OCI-LY1 (cell line): Measurements from ENCODE around the gene HSDL1.

Source experiments
- H2AFZ ChIP-seq: fragments of 200-600 bp; sonication (generic), shearing (Covaris generic); 2 replicates; pipeline ENCODE4 v1.6.0; 2014; ENCODE audit warnings: antibody characterized with exemption, mild to moderate bottlenecking, low read length
- H3F3A ChIP-seq: fragments of 200-600 bp; sonication (generic), shearing (Covaris generic); 2 replicates; pipeline ENCODE4 v1.6.0; 2014; ENCODE audit warnings: mild to moderate bottlenecking, antibody characterized with exemption, low read length, moderate library complexity; ENCODE audit not compliant: insufficient read depth
- H3K27ac ChIP-seq: fragments of 200-600 bp; sonication (generic); 2 replicates; pipeline ENCODE4 v1.5.1; 2014; ENCODE audit warnings: low read length, mixed run types, mild to moderate bottlenecking, low read depth; ENCODE audit not compliant: poor library complexity, severe bottlenecking
- H3K27me3 ChIP-seq: fragments of 200-600 bp; sonication (generic); 2 replicates; pipeline ENCODE4 v1.6.0; 2014; ENCODE audit warnings: antibody characterized with exemption, mild to moderate bottlenecking, low read length, moderate library complexity; ENCODE audit not compliant: insufficient read depth
- H3K36me3 ChIP-seq: fragments of 200-600 bp; sonication (generic); 2 replicates; pipeline ENCODE4 v1.6.1; 2014; ENCODE audit warnings: mild to moderate bottlenecking, antibody characterized with exemption, low read length, moderate library complexity, mixed read lengths; ENCODE audit not compliant: insufficient read depth
- H3K4me1 ChIP-seq: fragments of 200-600 bp; sonication (generic); 2 replicates; pipeline ENCODE4 v1.5.1; 2014; ENCODE audit warnings: mild to moderate bottlenecking, low read length, moderate library complexity; ENCODE audit not compliant: insufficient read depth, severe bottlenecking
- H3K4me2 ChIP-seq: fragments of 200-600 bp; sonication (generic), shearing (Covaris generic); 2 replicates; pipeline ENCODE4 v1.6.1; 2014; ENCODE audit warnings: low read length
- H3K4me3 ChIP-seq: fragments of 200-600 bp; sonication (generic); 2 replicates; pipeline ENCODE4 v1.5.1; 2014; ENCODE audit warnings: low read length, low read depth, mild to moderate bottlenecking, mixed read lengths; ENCODE audit not compliant: poor library complexity, severe bottlenecking
- H3K79me2 ChIP-seq: fragments of 200-600 bp; shearing (Covaris generic); 2 replicates; pipeline ENCODE4 v1.6.1; 2016; ENCODE audit warnings: mixed run types, low read length, mixed read lengths; ENCODE audit not compliant: insufficient read depth
- H3K9ac ChIP-seq: fragments of 200-600 bp; sonication (generic), shearing (Covaris generic); 2 replicates; pipeline ENCODE4 v1.6.1; 2014; ENCODE audit warnings: mild to moderate bottlenecking, low read length, mixed read lengths
- H3K9me2 ChIP-seq: fragments of 200-600 bp; sonication (generic), shearing (Covaris generic); 2 replicates; pipeline ENCODE4 v1.6.1; 2014; ENCODE audit warnings: low read depth, mild to moderate bottlenecking, low read length, mixed read lengths
- H3K9me3 ChIP-seq: fragments of 200-600 bp; shearing (Covaris generic); 2 replicates; pipeline ENCODE4 v1.6.1; 2014; ENCODE audit warnings: low read length, mixed read lengths
- H4K20me1 ChIP-seq: fragments of 200-600 bp; sonication (generic), shearing (Covaris generic); 2 replicates; pipeline ENCODE4 v1.6.0; 2016; ENCODE audit warnings: mild to moderate bottlenecking, low read length; ENCODE audit not compliant: insufficient read depth
- CTCF ChIP-seq: fragments of 200-600 bp; sonication (generic), shearing (Covaris generic); IDR thresholded peaks from 2 replicates; pipeline ENCODE4 v1.5.1; 2017; ENCODE audit warnings: mild to moderate bottlenecking, antibody characterized with exemption, low read length, moderate library complexity, mixed read lengths
- EZH2 ChIP-seq: fragments of 200-600 bp; sonication (generic), shearing (Covaris generic); IDR thresholded peaks from 2 replicates; pipeline ENCODE4 v1.8.0; 2017; ENCODE audit warnings: borderline replicate concordance, mixed run types, mild to moderate bottlenecking, antibody characterized with exemption, low read length, moderate library complexity, mixed read lengths

HSDL1 gene

GRCh38 chr16:84180519-84181140 lies 35.7 kb upstream of the HSDL1 start:
- Histone ChIP-seq H3K9me2 (no peaks in the 10 kb centered on the region), H3K27me3 (no peaks in the 10 kb centered on the region), H3K4me1 (peaks cover 5% of the 10 kb centered on the region), H2AFZ (no peak overlapping the region), H3F3A (no peaks in the 10 kb centered on the region), H3K4me3 (no peak overlapping the region), H4K20me1 (no peaks in the 10 kb centered on the region), H3K27ac (no peak overlapping the region), H3K36me3 (peaks cover 69% of the 10 kb centered on the region), H3K9ac (no peak overlapping the region), H3K4me2 (no peak overlapping the region), H3K9me3 (no peaks in the 10 kb centered on the region), H3K79me2 (0 out of 2 replicates have a peak, but pooled peaks cover 1% of the 10 kb centered on the region)
- no peak for TF ChIP-seq CTCF
- no peak for TF ChIP-seq EZH2

GRCh38 chr16:84179612-84180320 lies 34.8 kb upstream of the HSDL1 start:
- H4K20me1 ChIP-seq = no peaks in the 10 kb centered on the region

GRCh38 chr16:84178892-84179611 lies 34.1 kb upstream of the HSDL1 start:
- Histone ChIP-seq H4K20me1 (no peaks in the 10 kb centered on the region), H3K79me2 (no peaks in the 10 kb centered on the region), H3K9ac (no peak overlapping the region), H3K27ac (no peak overlapping the region), H3K27me3 (no peaks in the 10 kb centered on the region), H3K36me3 (peaks cover 61% of the 10 kb centered on the region), H2AFZ (no peak overlapping the region), H3K4me2 (no peak overlapping the region), H3K4me3 (no peak overlapping the region), H3K9me2 (no peaks in the 10 kb centered on the region), H3F3A (no peaks in the 10 kb centered on the region), H3K4me1 (no peaks in the 10 kb centered on the region), H3K9me3 (no peaks in the 10 kb centered on the region)
- no peak for TF ChIP-seq CTCF
- TF ChIP-seq EZH2 = no peak

More at GRCh38 chr16:84179612-84180320, 34.8 kb upstream of the HSDL1 start:
- H3K27ac ChIP-seq = no peak overlapping the region
- H3K27me3 ChIP-seq = no peaks in the 10 kb centered on the region
- H3K9me3 ChIP-seq = no peaks in the 10 kb centered on the region
- TF ChIP-seq EZH2 = no peak
- TF ChIP-seq CTCF = no peak
- no peak overlapping the region for H2AFZ ChIP-seq
- no peaks in the 10 kb centered on the region for H3K4me1 ChIP-seq
- no peaks in the 10 kb centered on the region for H3F3A ChIP-seq
- no peaks in the 10 kb centered on the region for H3K79me2 ChIP-seq
- H3K36me3 ChIP-seq = peaks cover 67% of the 10 kb centered on the region
- H3K4me3 ChIP-seq = no peak overlapping the region
- H3K9ac ChIP-seq = no peak overlapping the region
- H3K9me2 ChIP-seq = no peaks in the 10 kb centered on the region
- H3K4me2 ChIP-seq = no peak overlapping the region
